ENCODE data around the gene CEACAM21. TPM values are rescaled to one million over a fixed set of nuclear protein-coding genes. Genes with fewer than 3 reads are reported as not detected.

CEACAM21 gene
- total RNA-seq, 1 experiment from 2014 or later = not detected

DNA sequence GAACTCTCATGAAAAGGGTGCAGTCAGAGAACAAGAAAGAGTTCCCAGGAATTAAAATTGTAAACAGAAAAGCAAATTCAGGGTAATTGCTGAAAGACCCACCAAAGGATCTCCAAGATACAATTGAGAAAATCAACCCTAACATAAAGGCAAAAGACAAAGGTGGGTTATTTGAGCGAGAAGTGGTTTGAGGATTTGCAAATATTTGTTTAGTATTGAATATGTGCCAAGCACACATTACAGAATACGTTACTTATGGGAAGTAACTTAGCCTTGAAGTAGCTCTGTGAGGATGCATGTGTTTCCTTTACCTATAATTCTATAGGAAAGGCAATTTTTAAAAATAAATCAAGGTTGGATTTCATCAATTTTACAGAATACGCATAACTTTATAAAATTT, 10.0 kb upstream of the CEACAM21 start:
- Histone ChIP-seq H3K18ac (ENCODE audit: insufficient read length, low read depth, low read length) (no peak overlapping the region), H4K20me1 (ENCODE audit: control insufficient read depth, insufficient read depth, insufficient read length) (no peaks in the 10 kb centered on the region)
- WGBS (ENCODE audit: extremely low coverage, insufficient read length, low lambda C conversion rate) = no CpG with 5 or more reads among the region's 3 CpGs

More for the DNA sequence above, 10.0 kb upstream of the CEACAM21 start:
- H3K23me2 ChIP-seq (ENCODE audit: insufficient read length, low read depth, low read length, poor library complexity, severe bottlenecking) = peaks cover 3% of the 10 kb centered on the region
- Mint-ChIP-seq H3K27me3 (ENCODE audit: low read depth) (peaks cover 3% of the 10 kb centered on the region), H3K27ac (no peak overlapping the region), H3K4me1 (no peaks in the 10 kb centered on the region), H3K4me3 (no peak overlapping the region), H3K36me3 (ENCODE audit: insufficient read depth in 1 of 3, low read depth in 3 of 3) (peaks cover 0 to 2% (median 0%) of the 10 kb centered on the region in 3 experiments; a peak in 3 of 7 replicates), H3K9me3 (peaks cover 37 to 73% of the 10 kb centered on the region in 2 experiments)
- no peak overlapping the region for H2AFZ ChIP-seq (ENCODE audit: low read length)
- no peak overlapping the region for H3K9ac ChIP-seq (ENCODE audit: extremely low read depth, insufficient read length, low read length)
- no peak overlapping the region for H4K8ac ChIP-seq (replicated peaks; ENCODE audit: insufficient read length, low read depth, low read length)
- H3K14ac ChIP-seq (ENCODE audit: insufficient read depth, low read length) = no peak overlapping the region
- H3K4me2 ChIP-seq (ENCODE audit: insufficient read depth, insufficient read length, low read length) = no peak overlapping the region
- H2BK5ac ChIP-seq (ENCODE audit: insufficient read length, low read length) = no peak overlapping the region
- TF ChIP-seq, protein P1, sequence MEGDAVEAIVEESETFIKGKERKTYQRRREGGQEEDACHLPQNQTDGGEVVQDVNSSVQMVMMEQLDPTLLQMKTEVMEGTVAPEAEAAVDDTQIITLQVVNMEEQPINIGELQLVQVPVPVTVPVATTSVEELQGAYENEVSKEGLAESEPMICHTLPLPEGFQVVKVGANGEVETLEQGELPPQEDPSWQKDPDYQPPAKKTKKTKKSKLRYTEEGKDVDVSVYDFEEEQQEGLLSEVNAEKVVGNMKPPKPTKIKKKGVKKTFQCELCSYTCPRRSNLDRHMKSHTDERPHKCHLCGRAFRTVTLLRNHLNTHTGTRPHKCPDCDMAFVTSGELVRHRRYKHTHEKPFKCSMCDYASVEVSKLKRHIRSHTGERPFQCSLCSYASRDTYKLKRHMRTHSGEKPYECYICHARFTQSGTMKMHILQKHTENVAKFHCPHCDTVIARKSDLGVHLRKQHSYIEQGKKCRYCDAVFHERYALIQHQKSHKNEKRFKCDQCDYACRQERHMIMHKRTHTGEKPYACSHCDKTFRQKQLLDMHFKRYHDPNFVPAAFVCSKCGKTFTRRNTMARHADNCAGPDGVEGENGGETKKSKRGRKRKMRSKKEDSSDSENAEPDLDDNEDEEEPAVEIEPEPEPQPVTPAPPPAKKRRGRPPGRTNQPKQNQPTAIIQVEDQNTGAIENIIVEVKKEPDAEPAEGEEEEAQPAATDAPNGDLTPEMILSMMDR (conservative IDR thresholded peaks at IDR 0.05) = no peak
- peaks cover 21% of the 10 kb centered on the region; the same call in 1 of the 2 replicates for H3K27me3 ChIP-seq (ENCODE audit: insufficient read depth, low read length)
- H2AK5ac ChIP-seq (ENCODE audit: insufficient read length, low read length) = no peak overlapping the region
- H3K79me1 ChIP-seq (ENCODE audit: insufficient read depth, low read depth, low read length, poor library complexity, severe bottlenecking) = no peaks in the 10 kb centered on the region
- no peak overlapping the region for H2BK15ac ChIP-seq (ENCODE audit: low read depth, low read length)
- H2BK120ac ChIP-seq (ENCODE audit: low read depth, low read length, poor library complexity, severe bottlenecking) = no peak overlapping the region
- no peak overlapping the region for H2BK20ac ChIP-seq (ENCODE audit: low read depth, low read length, poor library complexity, severe bottlenecking)
- no peak overlapping the region for H3T11ph ChIP-seq (ENCODE audit: low read length)
- no peak overlapping the region for H3K56ac ChIP-seq (ENCODE audit: insufficient read length, low read depth, low read length)
- H3K4me1 ChIP-seq (ENCODE audit: insufficient read depth, low read length) = no peaks in the 10 kb centered on the region
- no peak overlapping the region for H4K5ac ChIP-seq (ENCODE audit: insufficient read length, low read depth, low read length)
- no peak overlapping the region for H3K27ac ChIP-seq (ENCODE audit: insufficient read length, low read depth, low read length)
- H3K9me3 ChIP-seq (ENCODE audit: control insufficient read depth, low read depth, low read length) = no peaks in the 10 kb centered on the region
- H4K91ac ChIP-seq (ENCODE audit: insufficient read length, low read depth, low read length) = no peak overlapping the region
- no peak overlapping the region for H3K23ac ChIP-seq (ENCODE audit: insufficient read length, low read depth, low read length)
- DNase-seq = no peak
- H2BK12ac ChIP-seq (ENCODE audit: insufficient read length, low read depth, low read length) = no peak overlapping the region
- no peaks in the 10 kb centered on the region for H3K79me2 ChIP-seq (ENCODE audit: insufficient read depth, low read length)
- no peak overlapping the region for H3K4ac ChIP-seq (ENCODE audit: low read depth, low read length)
